Ascending aorta (tissue), 2 donors: Measurements from ENCODE around the gene NACAD. TPM values are rescaled to one million over a fixed set of nuclear protein-coding genes. Genes with fewer than 3 reads are reported as not detected.

Experiments
- DNase-seq, 2 donors: peaks; one replicate each; pipeline ENCODE4 v3.0.0-alpha.2; 2019; ENCODE audit warnings: low spot score in 2 of 2
- H3K27ac ChIP-seq, 2 donors: fragments of 200-600 bp; sonication (generic); one replicate each; pipeline ENCODE4 v1.5.1; 2016 to 2017; ENCODE audit warnings: mild to moderate bottlenecking in 1 of 2
- H3K27me3 ChIP-seq: fragments of 200-600 bp; sonication (generic); one replicate; pipeline ENCODE4 v1.5.1; 2017
- H3K36me3 ChIP-seq, 2 donors: fragments of 200-600 bp; sonication (generic); one replicate each; pipeline ENCODE4 v1.5.1; 2016
- H3K4me1 ChIP-seq, 2 donors: fragments of 200-600 bp; sonication (generic); one replicate each; pipeline ENCODE4 v1.5.1; 2016 to 2017; ENCODE audit warnings: mild to moderate bottlenecking in 1 of 2
- H3K4me3 ChIP-seq, 2 donors: fragments of 200-600 bp; sonication (generic); one replicate each; pipeline ENCODE4 v1.5.1; 2016 to 2017; ENCODE audit warnings: mild to moderate bottlenecking in 1 of 2
- H3K9me3 ChIP-seq, 2 donors: fragments of 200-600 bp; sonication (generic); one replicate each; pipeline ENCODE4 v1.5.1; 2016
- CTCF ChIP-seq, 3 experiments: fragments of 200-600 bp in 2 of 3; fragments of 450-650 bp in 1 of 3; sonication (generic) in 2 of 3; IDR thresholded peaks; one replicate each; pipeline ENCODE4 v1.5.1; 2016 to 2019; ENCODE audit warnings: antibody characterized with exemption in 3 of 3, mild to moderate bottlenecking in 1 of 3, moderate library complexity in 1 of 3
- intact Hi-C: fragments of 100-400 bp; cut with DNase I; formaldehyde crosslinking; loops from one replicate; pipeline ENCODE4 v1.15.1; 2023
- total RNA-seq: library from RNA; depleted of rRNA; stranded (reverse); fragments of >200 nt; gene quantifications from one replicate; pipeline ENCODE4 v1.1.0, GENCODE V29; 2016

Gene NACAD
- total RNA-seq, 1 donor from 2014 or later, result 7.1 TPM

GRCh38 chr7:45126920-45127319, 38.2 kb upstream of the NACAD start:
- Histone ChIP-seq H3K27ac (no peak overlapping the region), H3K27me3 (no peaks in the 10 kb centered on the region), H3K4me3 (no peak overlapping the region), H3K36me3 (no peaks in the 10 kb centered on the region), H3K9me3 (no peaks in the 10 kb centered on the region), H3K4me1 (no peaks in the 10 kb centered on the region)
- no peak for TF ChIP-seq CTCF (IDR thresholded peaks at IDR 0.05)
- intact Hi-C loops, result no loop called here
- DNase-seq, result no peak

- DNase-seq, result no peak
- no peak overlapping the region for H3K4me3 ChIP-seq
- H3K36me3 ChIP-seq, result no peaks in the 10 kb centered on the region
- no peak overlapping the region for H3K27ac ChIP-seq
- H3K4me1 ChIP-seq, result no peaks in the 10 kb centered on the region
- H3K9me3 ChIP-seq, result no peaks in the 10 kb centered on the region
- no peaks in the 10 kb centered on the region for H3K27me3 ChIP-seq
- intact Hi-C loops, result no loop called here
- TF ChIP-seq CTCF (IDR thresholded peaks at IDR 0.05), result no peak
These were observed 37.4 kb upstream of the NACAD start for GRCh38 chr7:45126201-45126600.

GRCh38 chr7:45125193-45125904, 36.6 kb upstream of the NACAD start:
- DNase-seq, result no peak
- no peaks in the 10 kb centered on the region for H3K9me3 ChIP-seq
- H3K36me3 ChIP-seq, result no peaks in the 10 kb centered on the region
- H3K4me1 ChIP-seq, result no peaks in the 10 kb centered on the region
- no peak for TF ChIP-seq CTCF (IDR thresholded peaks at IDR 0.05)
- intact Hi-C loops, result no loop called here
- no peak overlapping the region for H3K4me3 ChIP-seq
- no peak overlapping the region for H3K27ac ChIP-seq
- H3K27me3 ChIP-seq, result no peaks in the 10 kb centered on the region

GRCh38 chr7:45123913-45124710, 35.3 kb upstream of the NACAD start:
- H3K36me3 ChIP-seq, result no peaks in the 10 kb centered on the region
- H3K27ac ChIP-seq, result no peak overlapping the region
- DNase-seq, result no peak
- no peaks in the 10 kb centered on the region for H3K27me3 ChIP-seq
- no peaks in the 10 kb centered on the region for H3K9me3 ChIP-seq
- no peak overlapping the region for H3K4me3 ChIP-seq
- H3K4me1 ChIP-seq, result no peaks in the 10 kb centered on the region
- TF ChIP-seq CTCF (IDR thresholded peaks at IDR 0.05), result no peak
- intact Hi-C loops, result no loop called here

- Histone ChIP-seq H3K27ac (no peak overlapping the region), H3K9me3 (no peaks in the 10 kb centered on the region), H3K4me3 (no peak overlapping the region), H3K4me1 (no peaks in the 10 kb centered on the region), H3K27me3 (no peaks in the 10 kb centered on the region), H3K36me3 (no peaks in the 10 kb centered on the region)
- intact Hi-C loops, result no loop called here
- no peak for TF ChIP-seq CTCF (IDR thresholded peaks at IDR 0.05)
- DNase-seq, result no peak
These were observed 34.4 kb upstream of the NACAD start for GRCh38 chr7:45122975-45123860.
